GM23338 (cell line): Measurements from ENCODE around the gene SKA3. TPM values are rescaled to one million over a fixed set of nuclear protein-coding genes. Genes with fewer than 3 reads are reported as not detected.

ENCODE experiments used
- ATAC-seq: fragments of 200-7000 bp; cut with Tn5 transposase; 3 replicates; pipeline ENCODE4 v1.9.1; 2020
- DNase-seq: peaks from one replicate; pipeline ENCODE4 v3.0.0-alpha.2; 2015; ENCODE audit warnings: low spot score
- H2AFZ ChIP-seq: fragments of 200-600 bp; sonication (generic); 2 replicates; pipeline ENCODE4 v1.8.0; 2016; ENCODE audit warnings: antibody characterized with exemption, mild to moderate bottlenecking, moderate library complexity
- H3F3A ChIP-seq: fragments of 200-600 bp; sonication (generic); replicated peaks from 2 replicates; pipeline ENCODE4 v1.8.0; 2017; ENCODE audit warnings: antibody characterized with exemption, mixed run types, low read depth
- H3K27ac ChIP-seq: fragments of 200-600 bp; sonication (generic); 2 replicates; pipeline ENCODE4 v1.6.1; 2016; ENCODE audit warnings: low read depth
- H3K27me3 ChIP-seq: fragments of 200-600 bp; sonication (generic); 2 replicates; pipeline ENCODE4 v1.8.0; 2016; ENCODE audit warnings: mild to moderate bottlenecking, mixed run types, moderate library complexity; ENCODE audit not compliant: insufficient read depth
- H3K36me3 ChIP-seq: fragments of 200-600 bp; sonication (generic); 2 replicates; pipeline ENCODE4 v1.8.0; 2016; ENCODE audit warnings: mild to moderate bottlenecking; ENCODE audit not compliant: insufficient read depth
- H3K4me1 ChIP-seq: fragments of 200-600 bp; sonication (generic); 2 replicates; pipeline ENCODE4 v1.8.0; 2016; ENCODE audit warnings: mild to moderate bottlenecking, moderate library complexity; ENCODE audit not compliant: insufficient read depth
- H3K4me2 ChIP-seq: fragments of 200-600 bp; sonication (generic); 2 replicates; pipeline ENCODE4 v1.7.1; 2017; ENCODE audit warnings: mixed run types
- H3K4me3 ChIP-seq: fragments of 200-600 bp; sonication (generic); 2 replicates; pipeline ENCODE4 v1.6.1; 2016; ENCODE audit warnings: mixed run types
- H3K79me2 ChIP-seq: fragments of 200-600 bp; sonication (generic); replicated peaks from 2 replicates; pipeline ENCODE4 v1.8.0; 2017; ENCODE audit warnings: mild to moderate bottlenecking; ENCODE audit not compliant: insufficient read depth
- H3K9me2 ChIP-seq: fragments of 200-600 bp; sonication (generic); 2 replicates; pipeline ENCODE4 v1.8.0; 2017; ENCODE audit not compliant: insufficient read depth
- H4K20me1 ChIP-seq: fragments of 200-600 bp; sonication (generic); replicated peaks from 2 replicates; pipeline ENCODE4 v1.8.0; 2017; ENCODE audit warnings: mild to moderate bottlenecking; ENCODE audit not compliant: insufficient read depth
- H3K27ac Mint-ChIP-seq: 2 replicates; pipeline ENCODE4 v1.8.0; 2020; ENCODE audit warnings: inconsistent platforms, mild to moderate bottlenecking, moderate library complexity, mixed read lengths
- H3K27me3 Mint-ChIP-seq: 3 replicates; pipeline ENCODE4 v1.8.0; 2022; ENCODE audit warnings: low read depth, mild to moderate bottlenecking, moderate library complexity, mixed read lengths, inconsistent platforms; ENCODE audit not compliant: insufficient read depth, poor library complexity
- H3K36me3 Mint-ChIP-seq: 3 replicates; pipeline ENCODE4 v1.8.0; 2021; ENCODE audit warnings: low read depth, mild to moderate bottlenecking, inconsistent platforms, moderate library complexity, mixed read lengths
- H3K4me1 Mint-ChIP-seq: 3 replicates; pipeline ENCODE4 v1.8.0; 2020; ENCODE audit warnings: mild to moderate bottlenecking, inconsistent platforms, mixed read lengths
- H3K4me3 Mint-ChIP-seq: 3 replicates; pipeline ENCODE4 v1.8.0; 2021; ENCODE audit warnings: moderate library complexity, mild to moderate bottlenecking, inconsistent platforms, mixed read lengths
- H3K9me3 Mint-ChIP-seq: 3 replicates; pipeline ENCODE4 v1.8.0; 2020; ENCODE audit warnings: moderate library complexity, mild to moderate bottlenecking, inconsistent platforms, mixed read lengths
- CTCF ChIP-seq, 2 experiments: fragments of 200-600 bp in 1 of 2; sonication (generic) in 1 of 2; conservative IDR thresholded peaks; 2 replicates each; pipeline versions ENCODE4 v1.5.1 to v1.6.1; 2016 to 2017; ENCODE audit warnings: antibody characterized with exemption in 2 of 2, low read depth in 2 of 2, mild to moderate bottlenecking in 2 of 2, moderate library complexity in 1 of 2
- ETS1 ChIP-seq: IDR thresholded peaks from 2 replicates; pipeline ENCODE4 v1.6.1; 2016; ENCODE audit warnings: antibody characterized with exemption
- EZH2 ChIP-seq: fragments of 200-600 bp; sonication (generic); IDR thresholded peaks from one replicate; pipeline ENCODE4 v1.8.0; 2017; ENCODE audit warnings: antibody characterized with exemption, mild to moderate bottlenecking, low read depth; ENCODE audit not compliant: unreplicated experiment
- EZH2phosphoT487 ChIP-seq: fragments of 200-600 bp; sonication (generic); IDR thresholded peaks from one replicate; pipeline ENCODE4 v1.8.1; 2018; ENCODE audit warnings: antibody characterized with exemption; ENCODE audit not compliant: unreplicated experiment
- JUNB ChIP-seq: IDR thresholded peaks from one replicate; pipeline ENCODE4 v1.6.1; 2016; ENCODE audit warnings: antibody characterized with exemption; ENCODE audit not compliant: unreplicated experiment
- NANOG ChIP-seq: IDR thresholded peaks from 2 replicates; pipeline ENCODE4 v1.6.1; 2016; ENCODE audit warnings: antibody characterized with exemption, borderline replicate concordance
- POLR2AphosphoS5 ChIP-seq: IDR thresholded peaks from 2 replicates; pipeline ENCODE4 v1.6.1; 2016; ENCODE audit warnings: antibody characterized with exemption, low read depth
- REST ChIP-seq: IDR thresholded peaks from one replicate; pipeline ENCODE4 v1.6.1; 2018; ENCODE audit warnings: antibody characterized with exemption; ENCODE audit not compliant: unreplicated experiment
- STAT1 ChIP-seq: IDR thresholded peaks from one replicate; pipeline ENCODE4 v1.6.1; 2016; ENCODE audit warnings: antibody characterized with exemption; ENCODE audit not compliant: unreplicated experiment
- ZNF114 ChIP-seq: fragments of 250-450 bp; sonication (Bioruptor Pico); IDR thresholded peaks from 2 replicates; pipeline ENCODE4 v1.5.0; 2020; ENCODE audit warnings: mild to moderate bottlenecking, moderate library complexity
- polyA plus RNA-seq: library from polyadenylated mRNA; unstranded; fragments of >200 nt; fragmentation: Nextera tagmentation; extraction: Ambion mirVana; gene quantifications from 2 replicates; pipeline ENCODE4 v1.2.1, GENCODE V29; 2016
- total RNA-seq: library from RNA; depleted of rRNA; stranded (reverse); fragments of >200 nt; shearing (Covaris generic); gene quantifications from 2 replicates; pipeline ENCODE4 v1.2.3, GENCODE V29; 2014

Gene SKA3
- total and polyA plus RNA-seq, 2 experiments from 2014 or later, result 65.9 to 179 TPM

GRCh38 chr13:21148557-21149258 lies 27.6 kb downstream of the SKA3 start (continued):
- TF ChIP-seq STAT1 (no peak), REST (no peak), EZH2phosphoT487 (no peak), JUNB (no peak), CTCF (conservative IDR thresholded peaks at IDR 0.05; ENCODE audit: low read depth in 2 of 2) (no peak), EZH2 (no peak), ETS1 (no peak)

GRCh38 chr13:21147827-21148226 lies 28.5 kb downstream of the SKA3 start:
- H3K9me2 ChIP-seq, result no peaks in the 10 kb centered on the region
- no peak overlapping the region for H3K4me3 ChIP-seq
- no peak overlapping the region for H3K4me2 ChIP-seq
- peak; percentile 57 for ATAC-seq
- peaks cover 12% of the 10 kb centered on the region for H3F3A ChIP-seq
- peaks cover 33% of the 10 kb centered on the region for H3K79me2 ChIP-seq
- Mint-ChIP-seq H3K27ac (peak overlapping the region; percentile 30; the same call in 1 of the 2 replicates), H3K36me3 (peaks cover 47% of the 10 kb centered on the region), H3K4me3 (no peak overlapping the region; the same call in 2 of the 3 replicates), H3K9me3 (no peaks in the 10 kb centered on the region), H3K4me1 (peaks cover 38% of the 10 kb centered on the region), H3K27me3 (peaks cover 2% of the 10 kb centered on the region)
- no peaks in the 10 kb centered on the region for H3K27me3 ChIP-seq
- H4K20me1 ChIP-seq, result peaks cover 19% of the 10 kb centered on the region
- H3K36me3 ChIP-seq, result peaks cover 17% of the 10 kb centered on the region
- no peak overlapping the region for H2AFZ ChIP-seq
- peak; percentile 32 for DNase-seq
- peaks cover 31% of the 10 kb centered on the region for H3K4me1 ChIP-seq
- H3K27ac ChIP-seq, result peak overlapping the region; percentile 76
- TF ChIP-seq ZNF114 (CRISPR knock-in tag) (no peak), POLR2AphosphoS5 (no peak; the same call in 1 of the 2 replicates), NANOG (no peak), REST (no peak)
